GM12878 (cell line): ENCODE data around the gene HOXD11. TPM values are rescaled to one million over a fixed set of nuclear protein-coding genes. Genes with fewer than 3 reads are reported as not detected.

ENCODE experiments used
- CBX3 ChIP-seq: fragments of 200-600 bp; sonication (generic); IDR thresholded peaks from 2 replicates; pipeline ENCODE4 v1.6.1; 2016; ENCODE audit warnings: low read depth, borderline replicate concordance
- FOS ChIP-seq: IDR thresholded peaks from 3 replicates; pipeline ENCODE4 v1.6.1; 2011; ENCODE audit warnings: borderline replicate concordance; ENCODE audit not compliant: insufficient read length; ENCODE audit errors: extremely low read depth
- NR2C2 ChIP-seq: IDR thresholded peaks from 2 replicates; pipeline ENCODE4 v1.6.1; 2011; ENCODE audit warnings: borderline replicate concordance, low read depth; ENCODE audit not compliant: control insufficient read depth, insufficient read length
- SMC3 ChIP-seq: IDR thresholded peaks from 2 replicates; pipeline ENCODE4 v1.6.1; 2011; ENCODE audit warnings: low read length, improper control_type of control experiment, borderline replicate concordance
- polyA plus RNA-seq, 11 experiments: library from polyadenylated mRNA; depleted of rRNA in 4 of 11; unstranded in 6 of 11; stranded (reverse) in 5 of 11; fragments of >200 nt; fragmentation: Nextera tagmentation in 4 of 11; fragmentation: Illumina TruSeq in 1 of 11; extraction: Ambion mirVana in 4 of 11; extraction: Trizol in 1 of 11; gene quantifications; 1 replicate in 1 of 11; 2 replicates in 10 of 11; pipeline versions ENCODE4 v1.2.1 to v1.2.3, GENCODE V29; 2011 to 2016; ENCODE audit warnings: inconsistent platforms in 2 of 11, missing spikeins in 2 of 11, low read depth in 1 of 11
- total RNA-seq, 4 experiments: library from RNA; depleted of rRNA in 3 of 4; stranded (reverse); fragments of >200 nt in 3 of 4; fragmentation: Illumina TruSeq in 1 of 4; extraction: Trizol in 1 of 4; gene quantifications; 2 replicates each; pipeline versions ENCODE4 v1.2.1 to v1.2.3, GENCODE V29; 2013 to 2021
- TF ChIP-seq, protein P1 (sequence below): fragments of 450-650 bp; IDR thresholded peaks from 2 replicates; pipeline ENCODE4 v1.6.1; 2017; ENCODE audit warnings: antibody characterized with exemption, mild to moderate bottlenecking, moderate library complexity
- TF ChIP-seq, protein P2 (sequence below): fragments of 150-350 bp; IDR thresholded peaks from 2 replicates; pipeline ENCODE4 v1.6.1; 2016; ENCODE audit warnings: low read depth, low read length
- TF ChIP-seq, protein P3 (sequence below): fragments of 150-350 bp; IDR thresholded peaks from 2 replicates; pipeline ENCODE4 v1.6.1; 2014; ENCODE audit warnings: mild to moderate bottlenecking, low read depth, low read length

Gene HOXD11
- total and polyA plus RNA-seq, 10 of the 15 experiments (the other 5 are each of a cell fraction or from before 2014, with no cell fraction given) = not detected

- TF ChIP-seq, protein P1, sequence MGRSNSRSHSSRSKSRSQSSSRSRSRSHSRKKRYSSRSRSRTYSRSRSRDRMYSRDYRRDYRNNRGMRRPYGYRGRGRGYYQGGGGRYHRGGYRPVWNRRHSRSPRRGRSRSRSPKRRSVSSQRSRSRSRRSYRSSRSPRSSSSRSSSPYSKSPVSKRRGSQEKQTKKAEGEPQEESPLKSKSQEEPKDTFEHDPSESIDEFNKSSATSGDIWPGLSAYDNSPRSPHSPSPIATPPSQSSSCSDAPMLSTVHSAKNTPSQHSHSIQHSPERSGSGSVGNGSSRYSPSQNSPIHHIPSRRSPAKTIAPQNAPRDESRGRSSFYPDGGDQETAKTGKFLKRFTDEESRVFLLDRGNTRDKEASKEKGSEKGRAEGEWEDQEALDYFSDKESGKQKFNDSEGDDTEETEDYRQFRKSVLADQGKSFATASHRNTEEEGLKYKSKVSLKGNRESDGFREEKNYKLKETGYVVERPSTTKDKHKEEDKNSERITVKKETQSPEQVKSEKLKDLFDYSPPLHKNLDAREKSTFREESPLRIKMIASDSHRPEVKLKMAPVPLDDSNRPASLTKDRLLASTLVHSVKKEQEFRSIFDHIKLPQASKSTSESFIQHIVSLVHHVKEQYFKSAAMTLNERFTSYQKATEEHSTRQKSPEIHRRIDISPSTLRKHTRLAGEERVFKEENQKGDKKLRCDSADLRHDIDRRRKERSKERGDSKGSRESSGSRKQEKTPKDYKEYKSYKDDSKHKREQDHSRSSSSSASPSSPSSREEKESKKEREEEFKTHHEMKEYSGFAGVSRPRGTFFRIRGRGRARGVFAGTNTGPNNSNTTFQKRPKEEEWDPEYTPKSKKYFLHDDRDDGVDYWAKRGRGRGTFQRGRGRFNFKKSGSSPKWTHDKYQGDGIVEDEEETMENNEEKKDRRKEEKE = no peak
- TF ChIP-seq NR2C2 = no peak
- no peak for TF ChIP-seq CBX3
- no peak for TF ChIP-seq SMC3
- TF ChIP-seq, protein P2, sequence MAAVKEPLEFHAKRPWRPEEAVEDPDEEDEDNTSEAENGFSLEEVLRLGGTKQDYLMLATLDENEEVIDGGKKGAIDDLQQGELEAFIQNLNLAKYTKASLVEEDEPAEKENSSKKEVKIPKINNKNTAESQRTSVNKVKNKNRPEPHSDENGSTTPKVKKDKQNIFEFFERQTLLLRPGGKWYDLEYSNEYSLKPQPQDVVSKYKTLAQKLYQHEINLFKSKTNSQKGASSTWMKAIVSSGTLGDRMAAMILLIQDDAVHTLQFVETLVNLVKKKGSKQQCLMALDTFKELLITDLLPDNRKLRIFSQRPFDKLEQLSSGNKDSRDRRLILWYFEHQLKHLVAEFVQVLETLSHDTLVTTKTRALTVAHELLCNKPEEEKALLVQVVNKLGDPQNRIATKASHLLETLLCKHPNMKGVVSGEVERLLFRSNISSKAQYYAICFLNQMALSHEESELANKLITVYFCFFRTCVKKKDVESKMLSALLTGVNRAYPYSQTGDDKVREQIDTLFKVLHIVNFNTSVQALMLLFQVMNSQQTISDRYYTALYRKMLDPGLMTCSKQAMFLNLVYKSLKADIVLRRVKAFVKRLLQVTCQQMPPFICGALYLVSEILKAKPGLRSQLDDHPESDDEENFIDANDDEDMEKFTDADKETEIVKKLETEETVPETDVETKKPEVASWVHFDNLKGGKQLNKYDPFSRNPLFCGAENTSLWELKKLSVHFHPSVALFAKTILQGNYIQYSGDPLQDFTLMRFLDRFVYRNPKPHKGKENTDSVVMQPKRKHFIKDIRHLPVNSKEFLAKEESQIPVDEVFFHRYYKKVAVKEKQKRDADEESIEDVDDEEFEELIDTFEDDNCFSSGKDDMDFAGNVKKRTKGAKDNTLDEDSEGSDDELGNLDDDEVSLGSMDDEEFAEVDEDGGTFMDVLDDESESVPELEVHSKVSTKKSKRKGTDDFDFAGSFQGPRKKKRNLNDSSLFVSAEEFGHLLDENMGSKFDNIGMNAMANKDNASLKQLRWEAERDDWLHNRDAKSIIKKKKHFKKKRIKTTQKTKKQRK = no peak
- no peak for TF ChIP-seq FOS
- TF ChIP-seq, protein P3, sequence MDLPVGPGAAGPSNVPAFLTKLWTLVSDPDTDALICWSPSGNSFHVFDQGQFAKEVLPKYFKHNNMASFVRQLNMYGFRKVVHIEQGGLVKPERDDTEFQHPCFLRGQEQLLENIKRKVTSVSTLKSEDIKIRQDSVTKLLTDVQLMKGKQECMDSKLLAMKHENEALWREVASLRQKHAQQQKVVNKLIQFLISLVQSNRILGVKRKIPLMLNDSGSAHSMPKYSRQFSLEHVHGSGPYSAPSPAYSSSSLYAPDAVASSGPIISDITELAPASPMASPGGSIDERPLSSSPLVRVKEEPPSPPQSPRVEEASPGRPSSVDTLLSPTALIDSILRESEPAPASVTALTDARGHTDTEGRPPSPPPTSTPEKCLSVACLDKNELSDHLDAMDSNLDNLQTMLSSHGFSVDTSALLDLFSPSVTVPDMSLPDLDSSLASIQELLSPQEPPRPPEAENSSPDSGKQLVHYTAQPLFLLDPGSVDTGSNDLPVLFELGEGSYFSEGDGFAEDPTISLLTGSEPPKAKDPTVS = no peak
These were observed 8.0 kb downstream of the HOXD11 start (continued) for GRCh38 chr2:176114930-176115625.
